H9 (cell line): ENCODE measurements around the gene NXN. TPM values are rescaled to one million over a fixed set of nuclear protein-coding genes. Genes with fewer than 3 reads are reported as not detected.

ENCODE experiments used
- DNase-seq: peaks from one replicate; pipeline ENCODE4 v3.0.0-alpha.2; 2017
- H2AFZ ChIP-seq: one replicate; pipeline ENCODE4 v1.6.1; 2013; ENCODE audit warnings: mild to moderate bottlenecking, low read length, control low read depth, moderate library complexity
- H2AK5ac ChIP-seq: 2 replicates; pipeline ENCODE4 v1.6.1; 2013; ENCODE audit warnings: low read length, control low read depth, mixed read lengths; ENCODE audit not compliant: insufficient read length
- H2BK120ac ChIP-seq: one replicate; pipeline ENCODE4 v1.6.1; 2013; ENCODE audit warnings: low read depth, mild to moderate bottlenecking, low read length, control low read depth, inconsistent platforms; ENCODE audit not compliant: poor library complexity, severe bottlenecking
- H2BK12ac ChIP-seq: 2 replicates; pipeline ENCODE4 v1.6.1; 2013; ENCODE audit warnings: low read length, control low read depth, mixed read lengths, low read depth; ENCODE audit not compliant: insufficient read length
- H2BK15ac ChIP-seq: 2 replicates; pipeline ENCODE4 v1.6.1; 2013; ENCODE audit warnings: low read depth, low read length, control low read depth
- H2BK20ac ChIP-seq: one replicate; pipeline ENCODE4 v1.6.1; 2013; ENCODE audit warnings: low read depth, mild to moderate bottlenecking, low read length, control low read depth, inconsistent platforms; ENCODE audit not compliant: poor library complexity, severe bottlenecking
- H2BK5ac ChIP-seq: 2 replicates; pipeline ENCODE4 v1.6.1; 2013; ENCODE audit warnings: low read length, control low read depth, mixed read lengths; ENCODE audit not compliant: insufficient read length
- H3K14ac ChIP-seq: 2 replicates; pipeline ENCODE4 v1.6.1; 2013; ENCODE audit warnings: low read length, control low read depth; ENCODE audit not compliant: insufficient read depth
- H3K18ac ChIP-seq: 2 replicates; pipeline ENCODE4 v1.6.1; 2013; ENCODE audit warnings: low read depth, mild to moderate bottlenecking, mixed read lengths, low read length, control low read depth; ENCODE audit not compliant: insufficient read length
- H3K23ac ChIP-seq: 2 replicates; pipeline ENCODE4 v1.6.1; 2013; ENCODE audit warnings: low read length, control low read depth, mixed read lengths, low read depth; ENCODE audit not compliant: insufficient read length
- H3K23me2 ChIP-seq: 2 replicates; pipeline ENCODE4 v1.6.1; 2013; ENCODE audit warnings: low read depth, mild to moderate bottlenecking, mixed read lengths, low read length, control low read depth; ENCODE audit not compliant: insufficient read length, poor library complexity, severe bottlenecking
- H3K27ac ChIP-seq: 2 replicates; pipeline ENCODE4 v1.5.1; 2013; ENCODE audit warnings: low read length, control low read depth, mixed read lengths, low read depth; ENCODE audit not compliant: insufficient read length
- H3K27me3 ChIP-seq: 2 replicates; pipeline ENCODE4 v1.6.1; 2013; ENCODE audit warnings: low read length, control low read depth, inconsistent platforms; ENCODE audit not compliant: insufficient read depth
- H3K4ac ChIP-seq: 2 replicates; pipeline ENCODE4 v1.6.1; 2013; ENCODE audit warnings: low read depth, mild to moderate bottlenecking, control low read depth, inconsistent platforms, low read length, moderate library complexity
- H3K4me1 ChIP-seq: 2 replicates; pipeline ENCODE4 v1.6.1; 2013; ENCODE audit warnings: low read length, control low read depth, inconsistent platforms; ENCODE audit not compliant: insufficient read depth
- H3K4me2 ChIP-seq: 2 replicates; pipeline ENCODE4 v1.6.1; 2013; ENCODE audit warnings: low read length, control low read depth, mixed read lengths; ENCODE audit not compliant: insufficient read length, insufficient read depth
- H3K56ac ChIP-seq: 2 replicates; pipeline ENCODE4 v1.6.1; 2013; ENCODE audit warnings: low read depth, mild to moderate bottlenecking, mixed read lengths, low read length, control low read depth; ENCODE audit not compliant: insufficient read length
- H3K79me1 ChIP-seq: 2 replicates; pipeline ENCODE4 v1.6.1; 2013; ENCODE audit warnings: low read depth, mild to moderate bottlenecking, moderate library complexity, low read length, control low read depth, inconsistent platforms; ENCODE audit not compliant: insufficient read depth, poor library complexity, severe bottlenecking
- H3K79me2 ChIP-seq: 2 replicates; pipeline ENCODE4 v1.6.1; 2013; ENCODE audit warnings: low read length, control low read depth, inconsistent platforms; ENCODE audit not compliant: insufficient read depth
- H3K9ac ChIP-seq: 2 replicates; pipeline ENCODE4 v1.6.1; 2013; ENCODE audit warnings: low read length, control low read depth, mixed read lengths; ENCODE audit not compliant: insufficient read length; ENCODE audit errors: extremely low read depth
- H3K9me3 ChIP-seq: one replicate; pipeline ENCODE4 v1.6.1; 2013; ENCODE audit warnings: low read depth, low read length, inconsistent platforms; ENCODE audit not compliant: control insufficient read depth
- H3T11ph ChIP-seq: one replicate; pipeline ENCODE4 v1.6.1; 2013; ENCODE audit warnings: mild to moderate bottlenecking, low read length, control low read depth, inconsistent platforms
- H4K20me1 ChIP-seq: one replicate; pipeline ENCODE4 v1.6.1; 2013; ENCODE audit not compliant: control insufficient read depth, insufficient read length, insufficient read depth
- H4K5ac ChIP-seq: 2 replicates; pipeline ENCODE4 v1.6.1; 2013; ENCODE audit warnings: low read depth, mild to moderate bottlenecking, mixed read lengths, low read length, control low read depth; ENCODE audit not compliant: insufficient read length
- H4K8ac ChIP-seq: replicated peaks from 2 replicates; pipeline ENCODE4 v1.6.1; 2013; ENCODE audit warnings: low read length, control low read depth, mixed read lengths, low read depth; ENCODE audit not compliant: insufficient read length
- H4K91ac ChIP-seq: 2 replicates; pipeline ENCODE4 v1.6.1; 2013; ENCODE audit warnings: low read depth, mild to moderate bottlenecking, moderate library complexity, mixed read lengths, low read length, control low read depth; ENCODE audit not compliant: insufficient read length
- H3K27ac Mint-ChIP-seq, 3 experiments: 2 replicates in 2 of 3; 3 replicates in 1 of 3; pipeline ENCODE4 v1.8.0; 2020 to 2021; ENCODE audit warnings: mixed read lengths in 3 of 3, mild to moderate bottlenecking in 1 of 3, moderate library complexity in 1 of 3
- H3K27me3 Mint-ChIP-seq: 2 replicates; pipeline ENCODE4 v1.8.0; 2021; ENCODE audit warnings: low read depth, mild to moderate bottlenecking, moderate library complexity, mixed read lengths
- H3K36me3 Mint-ChIP-seq, 3 experiments: 2 replicates in 2 of 3; 3 replicates in 1 of 3; pipeline ENCODE4 v1.8.0; 2020 to 2021; ENCODE audit warnings: low read depth in 3 of 3, mixed read lengths in 3 of 3; ENCODE audit not compliant: insufficient read depth in 1 of 3
- H3K4me1 Mint-ChIP-seq, 2 experiments: 2 replicates each; pipeline ENCODE4 v1.8.0; 2020; ENCODE audit warnings: mixed read lengths in 2 of 2
- H3K4me3 Mint-ChIP-seq, 2 experiments: 2 replicates in 1 of 2; 3 replicates in 1 of 2; pipeline ENCODE4 v1.8.0; 2020 to 2021; ENCODE audit warnings: mild to moderate bottlenecking in 2 of 2, mixed read lengths in 2 of 2, moderate library complexity in 1 of 2
- H3K9me3 Mint-ChIP-seq, 2 experiments: 2 replicates in 1 of 2; 3 replicates in 1 of 2; pipeline ENCODE4 v1.8.0; 2020; ENCODE audit warnings: mild to moderate bottlenecking in 2 of 2, mixed read lengths in 2 of 2, moderate library complexity in 1 of 2
- CTCF ChIP-seq: fragments of 200-600 bp; sonication (generic); conservative IDR thresholded peaks from 3 replicates; pipeline ENCODE4 v1.8.0; 2021; ENCODE audit warnings: antibody characterized with exemption, mild to moderate bottlenecking
- WGBS: extraction: QIAGEN DNeasy Blood & Tissue Kit; methylation state at CpG from one replicate; pipeline ENCODE4 v1.1.7; 2013; ENCODE audit warnings: missing lambda C conversion rate, low lambda C conversion rate, mixed read lengths; ENCODE audit not compliant: insufficient read length; ENCODE audit errors: extremely low coverage; 5-methylcytosine and 5-hydroxymethylcytosine counted together
- total RNA-seq: library from RNA; stranded (reverse); gene quantifications from 2 replicates; pipeline ENCODE4 v1.2.1, GENCODE V29; 2021

NXN gene
- total RNA-seq, 1 experiment from 2014 or later, result 93.6 TPM

- Histone ChIP-seq H4K20me1 (no peaks in the 10 kb centered on the region), H3K23ac (no peak overlapping the region), H3K23me2 (no peaks in the 10 kb centered on the region), H2AK5ac (no peak overlapping the region), H3K79me1 (no peaks in the 10 kb centered on the region), H3K9ac (no peak overlapping the region), H4K8ac (no peak overlapping the region), H3K9me3 (no peaks in the 10 kb centered on the region), H2AFZ (no peak overlapping the region), H3K14ac (no peak overlapping the region), H3K56ac (no peak overlapping the region), H4K91ac (no peak overlapping the region), H3K4me2 (no peak overlapping the region), H3K4me1 (no peaks in the 10 kb centered on the region), H2BK120ac (no peak overlapping the region), H4K5ac (no peak overlapping the region), H3K27ac (no peak overlapping the region), H2BK5ac (no peak overlapping the region), H3K79me2 (no peaks in the 10 kb centered on the region), H2BK15ac (no peak overlapping the region), H2BK12ac (no peak overlapping the region), H3T11ph (no peak overlapping the region), H3K27me3 (no peaks in the 10 kb centered on the region), H2BK20ac (no peak overlapping the region), H3K18ac (no peak overlapping the region), H3K4ac (no peak overlapping the region)
- WGBS, result no CpG with 5 or more reads among the region's 14 CpGs
- Mint-ChIP-seq H3K36me3 (peaks cover 0 to 3% (median under 1%) of the 10 kb centered on the region in 3 experiments; a peak in 2 of 7 replicates), H3K4me1 (peaks cover under 1% of the 10 kb centered on the region in 2 experiments; a peak in 2 of 4 replicates), H3K4me3 (no peak overlapping the region), H3K27me3 (no peaks in the 10 kb centered on the region; the same call in 1 of the 2 replicates), H3K27ac (no peak overlapping the region), H3K9me3 (no peaks in the 10 kb centered on the region)
- DNase-seq, result no peak
- no peak for TF ChIP-seq CTCF
These were observed 31.0 kb upstream of the NXN start for GRCh38 chr17:1010586-1010985.
